Cardiac fibroblast (primary cell): ENCODE measurements around the gene DNAH1.

Experiments
- DNase-seq, 2 donors: peaks; one replicate each; pipeline versions ENCODE4 v3.0.0 to v3.0.0-alpha.2; 2010; ENCODE audit warnings: low read depth in 2 of 2
- H3K4me3 ChIP-seq, 2 donors: replicated peaks in 1 of 2; 1 replicate in 1 of 2; 2 replicates in 1 of 2; pipeline ENCODE4 v1.5.1; 2011; ENCODE audit warnings: low read depth in 2 of 2, low read length in 2 of 2, mild to moderate bottlenecking in 2 of 2, moderate library complexity in 1 of 2
- CTCF ChIP-seq: IDR thresholded peaks from one replicate; pipeline ENCODE4 v1.5.1; 2011; ENCODE audit warnings: low read depth, mild to moderate bottlenecking, low read length, inconsistent platforms

Gene DNAH1

GRCh38 chr3:52403271-52403841, 87.2 kb downstream of the DNAH1 start:
- DNase-seq: no peak
- no peak for TF ChIP-seq CTCF
- no peak overlapping the region for H3K4me3 ChIP-seq

- DNase-seq: no peak
- TF ChIP-seq CTCF: no peak
- H3K4me3 ChIP-seq: no peak overlapping the region
Observed at GRCh38 chr3:52403955-52404354, 87.8 kb downstream of the DNAH1 start.

GRCh38 chr3:52404391-52404790, 88.3 kb downstream of the DNAH1 start:
- no peak for DNase-seq
- no peak overlapping the region for H3K4me3 ChIP-seq
- TF ChIP-seq CTCF: no peak

- no peak for DNase-seq
- no peak overlapping the region for H3K4me3 ChIP-seq
- TF ChIP-seq CTCF: no peak
Observed at GRCh38 chr3:52405066-52405465, 88.9 kb downstream of the DNAH1 start.

- no peak overlapping the region for H3K4me3 ChIP-seq
- DNase-seq: no peak
- TF ChIP-seq CTCF: no peak
Observed at GRCh38 chr3:52405601-52406110, 89.5 kb downstream of the DNAH1 start.

GRCh38 chr3:52406231-52406661, 90.1 kb downstream of the DNAH1 start:
- no peak for DNase-seq
- TF ChIP-seq CTCF: no peak
- no peak overlapping the region for H3K4me3 ChIP-seq
